Prostate gland (tissue), 2 donors: ENCODE measurements around the gene RNF146.

Experiments used
- CTCF ChIP-seq, 4 experiments: fragments of 200-600 bp in 2 of 4; fragments of 450-650 bp in 2 of 4; sonication (generic) in 2 of 4; IDR thresholded peaks; 1 replicate in 3 of 4; 2 replicates in 1 of 4; pipeline ENCODE4 v1.5.1; 2016 to 2019; ENCODE audit warnings: antibody characterized with exemption in 4 of 4, mild to moderate bottlenecking in 2 of 4, moderate library complexity in 2 of 4
- POLR2AphosphoS5 ChIP-seq: sonication (generic); formaldehyde crosslinking; IDR thresholded peaks from one replicate; pipeline ENCODE4 v1.6.1; 2017; ENCODE audit warnings: antibody characterized with exemption

GRCh38 chr6:127276331-127276730 lies 9.7 kb downstream of the RNF146 start:
- TF ChIP-seq CTCF (IDR thresholded peaks at IDR 0.05) = no peak
- no peak for TF ChIP-seq POLR2AphosphoS5
